Natural killer cell (primary cell): Measurements from ENCODE around the gene APBA1. TPM values are rescaled to one million over a fixed set of nuclear protein-coding genes. Genes with fewer than 3 reads are reported as not detected.

Experiments
- ATAC-seq, 3 donors: fragments of 150-1000 bp in 2 of 3; fragments of 200-7000 bp in 1 of 3; cut with Tn5 transposase; 1 replicate in 1 of 3; 2 replicates in 2 of 3; pipeline ENCODE4 v1.10.0; 2021; ENCODE audit warnings: mild to moderate bottlenecking in 2 of 3, moderate library complexity in 2 of 3
- DNase-seq, 2 donors: peaks; one replicate each; pipeline versions ENCODE4 v3.0.0 to v3.0.0-alpha.2; 2013 to 2021; ENCODE audit warnings: mixed read lengths in 1 of 2
- H3K27ac ChIP-seq: one replicate; pipeline ENCODE4 v1.5.1; 2013; ENCODE audit warnings: mild to moderate bottlenecking, low read length
- H3K27me3 ChIP-seq: one replicate; pipeline ENCODE4 v1.6.1; 2013; ENCODE audit warnings: low read length; ENCODE audit not compliant: control insufficient read depth, insufficient read depth
- H3K36me3 ChIP-seq: one replicate; pipeline ENCODE4 v1.6.1; 2013; ENCODE audit warnings: low read length; ENCODE audit not compliant: control insufficient read depth, insufficient read depth
- H3K4me1 ChIP-seq: one replicate; pipeline ENCODE4 v1.6.1; 2013; ENCODE audit warnings: low read length; ENCODE audit not compliant: control insufficient read depth, insufficient read depth
- H3K4me3 ChIP-seq: one replicate; pipeline ENCODE4 v1.5.1; 2013; ENCODE audit warnings: low read length
- H3K9me3 ChIP-seq: one replicate; pipeline ENCODE4 v1.6.1; 2013; ENCODE audit warnings: low read length; ENCODE audit not compliant: control insufficient read depth, insufficient read depth
- H3K27ac Mint-ChIP-seq, 2 donors: one replicate each; pipeline ENCODE4 v1.8.0; 2022; ENCODE audit warnings: mild to moderate bottlenecking in 2 of 2, mixed read lengths in 2 of 2, moderate library complexity in 1 of 2
- H3K27me3 Mint-ChIP-seq, 2 donors: one replicate each; pipeline ENCODE4 v1.8.0; 2022; ENCODE audit warnings: low read depth in 2 of 2, mixed read lengths in 2 of 2
- H3K36me3 Mint-ChIP-seq: one replicate; pipeline ENCODE4 v1.8.0; 2022; ENCODE audit warnings: mixed read lengths
- H3K4me1 Mint-ChIP-seq, 2 donors: one replicate each; pipeline ENCODE4 v1.8.0; 2022; ENCODE audit warnings: mixed read lengths in 2 of 2
- H3K4me3 Mint-ChIP-seq: one replicate; pipeline ENCODE4 v1.8.0; 2022; ENCODE audit warnings: mild to moderate bottlenecking, moderate library complexity, mixed read lengths
- H3K9me3 Mint-ChIP-seq, 2 donors: one replicate each; pipeline ENCODE4 v1.8.0; 2022; ENCODE audit warnings: mixed read lengths in 2 of 2
- CTCF ChIP-seq: fragments of 200-600 bp; IDR thresholded peaks from one replicate; pipeline ENCODE4 v1.8.0; 2022; ENCODE audit warnings: antibody characterized with exemption
- WGBS: methylation state at CpG from one replicate; pipeline ENCODE4 v1.1.7; 2013; ENCODE audit warnings: missing lambda C conversion rate; ENCODE audit not compliant: insufficient coverage; 5-methylcytosine and 5-hydroxymethylcytosine counted together
- intact Hi-C: fragments of 100-400 bp; cut with micrococcal nuclease; formaldehyde crosslinking; loops from one replicate; pipeline ENCODE4 v1.14.2; 2022
- total RNA-seq, 4 donors: library from RNA; stranded (reverse); fragments of 120-200 nt in 1 of 4; gene quantifications; one replicate each; pipeline versions ENCODE4 v1.2.3 to v1.2.4, GENCODE V29; 2013 to 2022

Gene APBA1
- total RNA-seq, 3 donors from 2014 or later (not counting 1 experiment from before 2014, with no cell fraction given), result 0.11 to 0.31 (median 0.13) TPM

DNA sequence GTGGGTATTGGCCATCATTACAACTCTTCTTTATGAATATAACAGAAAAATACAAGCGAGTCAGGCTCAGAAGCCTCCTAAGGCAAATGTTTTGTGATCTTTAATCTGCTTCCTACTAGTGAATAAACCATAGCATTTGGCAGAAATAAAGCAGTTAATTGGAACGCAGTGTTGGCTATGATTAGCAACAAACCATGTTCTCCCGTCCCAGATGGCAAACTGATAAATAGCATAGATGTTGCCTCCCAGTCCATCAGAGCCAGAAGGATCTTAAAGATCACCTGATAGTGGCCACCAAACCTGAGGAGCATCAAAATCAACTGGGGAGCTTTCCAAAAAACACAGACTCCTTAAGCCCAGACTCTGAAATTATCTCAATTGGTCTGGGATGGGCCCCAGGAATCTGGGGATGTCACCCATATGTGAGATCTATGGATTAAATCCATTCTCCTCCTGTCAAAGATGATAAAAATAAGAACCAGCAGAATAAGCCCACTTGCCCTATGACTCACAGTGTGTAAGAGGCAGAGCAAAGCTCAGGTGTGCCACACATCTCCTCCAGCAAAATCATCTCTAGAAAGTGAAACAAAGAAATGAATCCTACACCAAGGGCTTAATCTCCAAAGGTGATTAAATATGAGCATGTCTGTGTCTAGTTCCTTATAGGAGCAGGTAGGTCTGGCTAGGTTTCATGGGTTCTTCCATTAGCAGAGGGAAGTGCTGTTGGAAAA is 50.3 kb downstream of the APBA1 start:
- DNase-seq (no peak), ATAC-seq (no peak)
- Mint-ChIP-seq H3K27ac (no peak overlapping the region), H3K36me3 (no peaks in the 10 kb centered on the region), H3K9me3 (no peaks in the 10 kb centered on the region), H3K4me1 (no peaks in the 10 kb centered on the region), H3K4me3 (no peak overlapping the region), H3K27me3 (peaks cover 0 to 7% of the 10 kb centered on the region in 2 donors)
- WGBS, result 94% methylated on average over 3 of the region's 3 CpGs
- no peaks in the 10 kb centered on the region for H3K36me3 ChIP-seq
- no peaks in the 10 kb centered on the region for H3K27me3 ChIP-seq
- TF ChIP-seq CTCF, result no peak
- no peaks in the 10 kb centered on the region for H3K4me1 ChIP-seq
- H3K27ac ChIP-seq, result no peak overlapping the region
- no peak overlapping the region for H3K4me3 ChIP-seq
- intact Hi-C loops, result no loop called here
- no peaks in the 10 kb centered on the region for H3K9me3 ChIP-seq

DNA sequence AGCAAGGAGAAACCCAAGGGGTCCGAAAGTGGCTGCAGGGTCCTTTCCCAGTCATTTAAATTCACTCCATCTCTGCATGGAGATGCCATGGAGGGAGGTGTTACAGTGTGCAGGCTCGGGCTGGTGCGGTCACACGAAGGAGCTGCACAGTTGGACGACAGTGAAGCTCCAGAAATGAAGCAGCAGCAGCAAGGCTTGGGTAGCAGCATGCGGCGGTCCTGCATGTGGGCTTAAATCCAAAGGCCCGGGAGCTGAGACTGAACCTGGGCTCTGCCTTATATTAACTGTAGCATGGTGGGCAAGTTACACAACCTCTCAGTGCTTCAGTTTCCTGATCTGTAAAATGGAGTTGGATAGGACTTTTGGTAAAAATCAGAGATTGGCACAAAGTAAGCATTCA is 51.4 kb downstream of the APBA1 start:
- no peaks in the 10 kb centered on the region for H3K36me3 ChIP-seq
- no peaks in the 10 kb centered on the region for H3K9me3 ChIP-seq
- H3K27me3 ChIP-seq, result no peaks in the 10 kb centered on the region
- no peak overlapping the region for H3K27ac ChIP-seq
- Mint-ChIP-seq H3K4me1 (no peaks in the 10 kb centered on the region), H3K36me3 (no peaks in the 10 kb centered on the region), H3K27me3 (peaks cover 0 to 7% of the 10 kb centered on the region in 2 donors), H3K27ac (no peak overlapping the region), H3K9me3 (peaks cover 0 to 2% of the 10 kb centered on the region in 2 donors), H3K4me3 (no peak overlapping the region)
- H3K4me3 ChIP-seq, result no peak overlapping the region
- TF ChIP-seq CTCF, result no peak
- intact Hi-C loops, result no loop called here
- no peak for DNase-seq
- no peaks in the 10 kb centered on the region for H3K4me1 ChIP-seq
- ATAC-seq, result no peak
- 96% methylated on average over 8 of the region's 8 CpGs for WGBS

DNA sequence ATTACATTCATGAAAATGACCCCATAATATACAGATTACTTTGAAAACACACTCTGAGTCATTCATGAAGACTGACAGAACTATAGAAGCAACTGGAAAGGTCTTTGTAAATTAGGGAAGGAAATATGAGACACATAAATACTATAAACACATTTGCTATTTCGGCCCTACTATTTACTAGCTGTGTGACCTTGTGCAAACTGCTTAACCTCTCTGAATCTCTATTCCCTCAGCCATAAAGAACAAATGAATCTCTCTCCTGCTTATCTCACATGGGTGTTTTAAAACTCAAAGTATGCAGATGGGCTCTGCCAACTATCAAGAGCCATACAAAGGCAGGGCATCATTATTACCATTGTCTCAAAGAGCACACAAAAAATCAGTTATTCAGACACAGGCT is 52.9 kb downstream of the APBA1 start:
- no peaks in the 10 kb centered on the region for H3K4me1 Mint-ChIP-seq
- DNase-seq, result no peak
- H3K36me3 Mint-ChIP-seq, result no peaks in the 10 kb centered on the region
- no peak overlapping the region for H3K4me3 Mint-ChIP-seq
- peaks cover 0 to 2% of the 10 kb centered on the region in 2 donors for H3K9me3 Mint-ChIP-seq
- H3K27ac Mint-ChIP-seq, result no peak overlapping the region
- intact Hi-C loops, result no loop called here
- ATAC-seq, result no peak
- TF ChIP-seq CTCF, result no peak
- Histone ChIP-seq H3K4me3 (no peak overlapping the region), H3K36me3 (no peaks in the 10 kb centered on the region), H3K4me1 (no peaks in the 10 kb centered on the region), H3K27ac (no peak overlapping the region), H3K27me3 (no peaks in the 10 kb centered on the region), H3K9me3 (no peaks in the 10 kb centered on the region)
- H3K27me3 Mint-ChIP-seq, result peaks cover 0 to 7% of the 10 kb centered on the region in 2 donors
- 100% methylated on average over 1 of the region's 1 CpG for WGBS

DNA sequence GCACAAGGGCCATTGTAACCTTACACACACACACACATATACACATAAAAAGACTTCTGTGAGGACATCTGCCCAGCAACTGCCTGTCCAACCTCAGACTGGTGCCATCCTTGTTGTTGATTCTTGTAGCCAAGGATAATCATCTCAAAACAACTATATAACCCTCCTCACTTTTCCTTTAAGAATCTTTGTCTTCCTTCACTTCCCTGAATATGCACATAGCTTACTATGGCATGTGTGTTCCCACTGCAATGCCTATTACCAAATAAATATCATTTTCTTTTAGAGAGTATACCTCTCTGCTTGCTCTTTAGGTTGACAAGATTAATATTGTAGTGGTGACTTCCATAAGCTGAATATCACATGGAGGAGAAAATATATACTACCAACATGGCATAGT is 55.2 kb downstream of the APBA1 start:
- H3K27ac Mint-ChIP-seq, result no peak overlapping the region
- no peak for TF ChIP-seq CTCF
- Histone ChIP-seq H3K27me3 (no peaks in the 10 kb centered on the region), H3K4me3 (no peak overlapping the region), H3K4me1 (no peaks in the 10 kb centered on the region), H3K27ac (no peak overlapping the region), H3K36me3 (no peaks in the 10 kb centered on the region), H3K9me3 (no peaks in the 10 kb centered on the region)
- H3K27me3 Mint-ChIP-seq, result peaks cover 3 to 16% of the 10 kb centered on the region in 2 donors
- intact Hi-C loops, result no loop called here
- peaks cover 0 to 2% of the 10 kb centered on the region in 2 donors for H3K9me3 Mint-ChIP-seq
- no peak overlapping the region for H3K4me3 Mint-ChIP-seq
- H3K4me1 Mint-ChIP-seq, result no peaks in the 10 kb centered on the region
- no peak for ATAC-seq
- no peak for DNase-seq
- H3K36me3 Mint-ChIP-seq, result no peaks in the 10 kb centered on the region
